Common myeloid progenitor, CD34-positive (primary cell): ENCODE results near the gene TTC12.

Experiments
- CTCF ChIA-PET: fragments of 350-600 bp; sonication (Branson Sonifier 250); formaldehyde crosslinking; loops from one replicate; lab custom pipeline; 2021; ENCODE audit warnings: antibody characterized with exemption; lab: Charles Lee
- POLR2A ChIA-PET: fragments of 350-600 bp; sonication (Branson Sonifier 250); formaldehyde crosslinking; loops from one replicate; lab custom pipeline; 2021; ENCODE audit warnings: antibody characterized with exemption; lab: Charles Lee
- DNase-seq, 3 donors: peaks; one replicate each; pipeline versions ENCODE4 v3.0.0 to v3.0.0-alpha.2; 2013
- H3K27ac ChIP-seq, 2 experiments: 1 replicate in 1 of 2; 2 replicates in 1 of 2; pipeline ENCODE4 v1.7.0; 2013; ENCODE audit warnings: inconsistent platforms in 2 of 2, low read length in 2 of 2, mild to moderate bottlenecking in 2 of 2, low read depth in 1 of 2, moderate library complexity in 1 of 2; ENCODE audit not compliant: severe bottlenecking in 2 of 2, insufficient read depth in 1 of 2, poor library complexity in 1 of 2
- H3K27me3 ChIP-seq, 5 experiments: replicated peaks in 2 of 5; 1 replicate in 3 of 5; 2 replicates in 2 of 5; pipeline versions ENCODE4 v1.6.1 to v1.7.0; 2013; ENCODE audit warnings: low read length in 4 of 5, mild to moderate bottlenecking in 2 of 5, moderate library complexity in 2 of 5, inconsistent platforms in 1 of 5; ENCODE audit not compliant: insufficient read depth in 5 of 5, control insufficient read depth in 4 of 5
- H3K36me3 ChIP-seq, 4 experiments: 1 replicate in 2 of 4; 2 replicates in 2 of 4; pipeline versions ENCODE4 v1.6.1 to v1.7.0; 2013; ENCODE audit warnings: low read length in 3 of 4, control low read depth in 1 of 4, mild to moderate bottlenecking in 1 of 4; ENCODE audit not compliant: control insufficient read depth in 4 of 4, insufficient read depth in 4 of 4
- H3K4me1 ChIP-seq, 4 experiments: 1 replicate in 3 of 4; 2 replicates in 1 of 4; pipeline versions ENCODE4 v1.6.1 to v1.7.1; 2013; ENCODE audit warnings: low read length in 3 of 4, mild to moderate bottlenecking in 3 of 4, control low read depth in 1 of 4, inconsistent platforms in 1 of 4, moderate library complexity in 1 of 4; ENCODE audit not compliant: control insufficient read depth in 4 of 4, insufficient read depth in 4 of 4; ENCODE audit errors: control extremely low read depth in 1 of 4
- H3K4me3 ChIP-seq, 7 experiments: 1 replicate in 4 of 7; 2 replicates in 3 of 7; pipeline versions ENCODE4 v1.5.1 to v1.7.0; 2013; ENCODE audit warnings: mild to moderate bottlenecking in 7 of 7, low read length in 6 of 7, moderate library complexity in 6 of 7, inconsistent platforms in 2 of 7, low read depth in 2 of 7, control low read depth in 1 of 7; ENCODE audit not compliant: insufficient read depth in 4 of 7, control insufficient read depth in 1 of 7; ENCODE audit errors: extremely low read depth in 1 of 7
- H3K9me3 ChIP-seq, 5 experiments: 1 replicate in 4 of 5; 2 replicates in 1 of 5; pipeline versions ENCODE4 v1.6.1 to v1.7.1; 2013; ENCODE audit warnings: low read length in 4 of 5, mild to moderate bottlenecking in 2 of 5, inconsistent platforms in 1 of 5, low read depth in 1 of 5, moderate library complexity in 1 of 5; ENCODE audit not compliant: control insufficient read depth in 4 of 5, insufficient read depth in 2 of 5; ENCODE audit errors: control extremely low read depth in 1 of 5
- WGBS: methylation state at CpG from one replicate; pipeline ENCODE4 v1.1.5; 2013; ENCODE audit not compliant: insufficient coverage; 5-methylcytosine and 5-hydroxymethylcytosine counted together

Gene TTC12

DNA sequence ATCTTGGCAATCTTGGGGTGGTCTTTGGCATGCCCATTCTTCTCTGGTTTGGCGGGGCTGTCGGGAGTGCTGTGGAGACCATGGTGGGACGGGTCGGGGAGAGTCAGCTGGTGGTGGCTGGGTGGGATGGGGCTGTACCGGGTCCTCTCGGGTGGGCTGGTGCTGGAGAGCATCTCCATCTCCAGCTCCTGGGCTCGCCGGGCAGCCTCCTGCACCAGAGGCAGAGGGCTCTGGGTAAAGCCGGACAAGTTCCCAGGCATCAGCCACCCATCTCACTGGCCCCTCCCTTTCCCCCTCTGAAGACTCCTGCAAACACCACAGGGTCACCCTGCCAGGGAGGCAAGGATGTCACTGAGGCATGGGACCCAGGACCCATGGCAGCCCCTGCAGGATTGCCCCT is 98.3 kb downstream of the TTC12 start:
- Histone ChIP-seq H3K4me1 (no peaks in the 10 kb centered on the region), H3K4me3 (no peak overlapping the region), H3K27me3 (peaks cover 0 to 1% (median 0%) of the 10 kb centered on the region in 5 experiments), H3K9me3 (no peaks in the 10 kb centered on the region), H3K36me3 (no peaks in the 10 kb centered on the region), H3K27ac (no peak overlapping the region)
- CTCF ChIA-PET: no interaction called here
- WGBS: 100% methylated on average over 4 of the region's 9 CpGs
- POLR2A ChIA-PET: no interaction called here
- DNase-seq: no peak

DNA sequence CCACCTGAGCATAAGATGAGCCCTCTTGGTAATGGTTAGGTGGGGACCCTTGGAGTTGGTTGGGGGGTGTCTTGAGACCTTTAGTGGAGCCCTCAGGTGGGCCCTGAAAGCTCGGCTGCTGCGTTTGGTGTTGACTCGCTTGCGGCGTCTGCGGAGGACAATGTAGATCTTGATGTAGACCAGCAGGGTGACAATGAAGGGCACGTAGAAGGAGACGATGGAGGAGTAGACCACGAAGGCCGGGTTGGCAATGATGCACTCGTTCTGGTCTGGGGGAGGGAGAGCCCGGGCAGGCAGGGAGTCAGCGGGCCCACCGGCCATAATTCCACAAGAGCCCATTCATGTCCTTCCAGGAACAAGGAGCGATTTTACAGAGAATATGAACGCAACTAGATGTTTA is 101.0 kb downstream of the TTC12 start:
- POLR2A ChIA-PET: no interaction called here
- no peak overlapping the region for H3K4me3 ChIP-seq
- H3K36me3 ChIP-seq: no peaks in the 10 kb centered on the region
- CTCF ChIA-PET: no interaction called here
- 96% methylated on average over 11 of the region's 16 CpGs for WGBS
- no peaks in the 10 kb centered on the region for H3K4me1 ChIP-seq
- H3K9me3 ChIP-seq: no peaks in the 10 kb centered on the region
- H3K27ac ChIP-seq: no peak overlapping the region
- DNase-seq: no peak
- peaks cover 0 to 1% (median 0%) of the 10 kb centered on the region in 5 experiments for H3K27me3 ChIP-seq
